ENCODE data around the gene DOK7.

The DOK7 gene

DNA sequence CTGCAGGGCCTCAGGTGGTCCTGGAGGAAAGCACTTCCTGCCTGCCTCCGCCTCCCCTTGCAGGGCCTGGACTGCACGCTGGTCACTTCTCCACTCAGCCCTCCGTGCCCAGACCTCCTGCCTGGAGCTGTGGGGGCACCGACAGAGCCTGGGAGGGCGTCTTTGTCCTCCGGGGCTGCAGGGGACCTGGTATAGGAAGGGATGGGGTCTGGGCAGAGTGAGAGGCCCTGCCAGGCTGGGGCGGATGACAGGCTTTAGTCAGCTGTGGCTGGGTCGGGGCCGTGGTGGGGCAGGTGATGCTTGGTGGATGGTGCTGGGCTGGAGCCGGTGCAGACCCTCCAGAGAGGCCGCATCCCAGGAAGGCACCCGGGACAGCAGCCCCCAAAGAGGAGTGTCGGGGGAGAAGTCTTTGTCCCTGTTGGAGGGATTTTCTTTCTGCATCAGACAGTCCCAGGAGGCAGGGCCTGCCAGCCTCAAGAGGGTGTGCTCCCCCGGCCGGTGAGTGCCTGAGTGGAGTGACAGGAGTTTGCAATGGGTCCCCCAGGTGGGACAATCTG lies 1.3 kb downstream of the DOK7 start:
- no peak for DNase-seq

DNA sequence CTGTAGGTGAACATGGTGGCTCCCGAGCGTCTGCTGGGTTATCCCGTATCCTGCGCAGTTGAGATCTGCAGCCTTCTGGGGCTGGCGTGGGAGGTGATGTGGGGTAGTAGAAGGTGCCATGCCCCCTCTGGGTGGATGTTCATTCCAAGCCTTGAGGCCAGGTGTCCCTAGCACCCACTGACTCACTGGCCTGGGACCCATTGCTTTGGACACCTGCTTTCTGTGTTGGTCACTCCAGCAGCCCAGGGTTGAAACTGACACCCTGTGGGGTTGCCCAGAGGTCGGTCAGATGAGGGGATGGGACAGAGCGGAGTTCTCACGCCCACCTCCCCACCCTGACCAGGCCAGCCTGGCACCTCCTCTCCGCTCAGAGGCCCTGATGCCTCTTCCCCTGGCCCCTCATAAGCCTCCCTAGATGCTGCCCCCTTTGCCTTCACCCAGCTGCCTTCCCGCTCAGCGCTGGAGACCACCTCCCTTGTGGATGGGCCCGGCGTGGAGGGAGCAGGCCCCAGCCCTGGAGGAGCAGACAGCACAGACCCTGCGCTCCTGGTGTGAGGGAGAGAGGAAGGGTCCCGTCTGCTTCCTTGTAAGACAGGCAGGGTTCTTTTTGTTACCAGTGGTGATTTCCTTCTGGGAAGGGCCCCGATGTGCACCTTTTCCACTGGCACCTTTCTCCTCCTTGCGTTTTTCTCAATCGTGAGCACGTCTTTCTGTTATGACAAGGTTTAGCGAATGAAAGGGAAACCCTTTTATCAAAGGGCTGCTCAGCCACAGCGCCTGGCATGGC lies 2.0 kb downstream of the DOK7 start:
- no peak for DNase-seq

DNA sequence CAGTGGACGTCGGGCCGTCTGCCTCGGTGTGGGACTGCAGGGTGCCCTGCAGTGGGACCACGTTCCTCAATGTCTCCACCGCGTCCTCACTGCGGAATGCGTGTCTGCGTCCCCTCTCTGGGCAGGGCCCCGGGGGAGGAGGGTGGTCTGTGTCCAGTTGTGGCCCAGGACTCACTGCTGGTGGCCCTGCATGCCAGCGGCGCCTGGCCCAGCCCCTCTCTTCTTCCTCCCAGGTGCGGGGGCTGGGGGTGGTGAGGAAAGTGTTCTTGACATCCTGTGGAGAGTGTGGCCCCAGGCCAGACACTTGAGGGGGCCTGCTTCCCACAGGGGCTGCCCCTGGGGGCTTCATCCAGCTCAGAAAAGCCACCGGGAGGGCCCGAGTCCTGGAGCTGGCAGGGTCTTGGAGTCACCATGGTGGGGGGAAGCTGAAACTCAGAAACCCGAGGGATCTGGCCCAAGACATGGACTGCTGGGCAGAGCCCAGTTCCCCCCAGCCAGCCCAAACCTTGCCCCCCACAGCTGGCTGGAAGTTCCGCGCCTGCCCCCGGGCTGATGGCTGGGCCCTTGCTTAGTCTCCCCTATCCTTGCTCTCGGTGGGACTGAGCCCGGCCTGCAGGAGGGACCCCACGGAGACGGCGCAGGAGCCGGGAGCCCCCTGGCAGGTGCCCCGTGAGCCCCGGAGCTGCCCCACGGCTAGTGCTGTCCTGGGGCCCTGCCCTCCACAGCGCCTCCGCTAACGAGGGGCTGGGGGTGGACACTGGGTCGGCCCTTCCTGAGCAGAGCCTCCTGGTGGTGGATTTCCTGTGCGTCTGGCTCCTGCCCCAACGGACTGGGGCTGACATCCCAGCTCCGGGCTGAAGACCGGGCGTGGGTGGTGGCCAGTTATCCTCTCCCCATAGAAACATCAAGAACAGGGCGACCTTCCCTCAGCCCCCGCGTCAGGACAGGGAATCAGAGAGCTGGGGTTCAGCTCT lies 2.9 kb downstream of the DOK7 start:
- no peak for DNase-seq

DNA sequence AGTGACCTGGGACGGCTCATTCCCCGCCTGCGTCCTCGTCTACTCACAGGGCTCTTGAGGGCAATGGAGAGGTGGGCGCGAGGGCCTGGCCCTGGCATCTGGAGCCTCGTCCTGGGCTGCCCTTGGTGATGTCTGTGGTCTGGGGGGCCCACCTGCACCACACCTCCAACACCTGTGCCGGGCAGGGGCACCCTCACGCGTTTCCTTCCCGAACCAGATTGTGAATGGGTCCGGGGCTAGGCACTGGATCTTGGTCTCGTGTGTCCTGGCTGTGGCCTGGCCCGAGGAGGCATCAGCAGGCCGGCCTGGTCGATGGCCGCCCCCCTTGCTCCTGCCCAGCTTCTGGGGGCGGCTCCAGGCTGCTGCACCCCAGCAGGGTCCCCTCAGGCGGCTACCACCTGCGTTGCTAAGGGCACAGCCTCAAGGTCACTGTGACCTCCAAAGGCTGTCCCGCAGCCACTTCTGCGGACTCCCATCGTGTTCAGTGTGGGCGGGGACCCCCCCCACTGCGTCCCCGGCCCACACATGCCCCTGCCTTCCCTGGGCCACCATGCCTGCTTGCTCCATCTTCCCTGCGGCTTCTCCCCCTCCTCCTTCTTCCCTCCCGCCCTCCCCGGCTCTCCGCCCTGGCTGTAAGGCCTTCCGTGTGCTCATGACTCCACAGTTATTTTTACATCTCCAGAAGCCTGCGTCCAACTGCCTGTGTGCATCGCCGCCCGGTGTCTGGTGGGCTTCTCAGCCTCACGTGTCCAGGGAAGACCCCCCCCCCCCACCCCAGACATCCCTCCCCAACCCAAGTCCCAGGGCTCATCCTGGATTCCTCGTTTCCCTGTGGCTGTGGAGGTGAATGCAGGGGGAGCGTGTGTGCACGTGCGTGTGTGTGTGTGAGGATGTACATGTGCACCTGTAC lies 3.8 kb downstream of the DOK7 start:
- no peak for DNase-seq

DNA sequence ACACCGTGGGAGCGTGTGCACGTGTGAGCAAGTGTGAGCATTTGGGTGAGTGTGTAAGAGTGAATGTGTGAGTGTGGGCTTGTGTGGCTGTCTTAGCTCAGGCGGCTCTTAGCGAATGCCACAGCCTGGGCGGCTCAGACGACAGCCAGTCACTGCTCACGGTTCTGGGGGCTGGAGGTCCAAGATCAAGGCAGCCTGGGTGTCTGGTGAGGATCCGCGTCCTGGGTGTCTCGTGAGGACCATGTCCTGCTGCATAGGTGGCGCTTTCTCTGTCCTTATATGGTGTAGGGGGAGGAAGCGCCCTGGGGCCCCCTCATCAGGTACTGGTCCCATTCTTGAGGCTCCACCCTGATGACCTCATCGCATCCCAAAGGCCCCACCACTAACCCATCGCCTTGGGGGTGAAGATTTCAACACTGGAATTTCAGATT lies 4.5 kb downstream of the DOK7 start:
- no peak for DNase-seq

DNA sequence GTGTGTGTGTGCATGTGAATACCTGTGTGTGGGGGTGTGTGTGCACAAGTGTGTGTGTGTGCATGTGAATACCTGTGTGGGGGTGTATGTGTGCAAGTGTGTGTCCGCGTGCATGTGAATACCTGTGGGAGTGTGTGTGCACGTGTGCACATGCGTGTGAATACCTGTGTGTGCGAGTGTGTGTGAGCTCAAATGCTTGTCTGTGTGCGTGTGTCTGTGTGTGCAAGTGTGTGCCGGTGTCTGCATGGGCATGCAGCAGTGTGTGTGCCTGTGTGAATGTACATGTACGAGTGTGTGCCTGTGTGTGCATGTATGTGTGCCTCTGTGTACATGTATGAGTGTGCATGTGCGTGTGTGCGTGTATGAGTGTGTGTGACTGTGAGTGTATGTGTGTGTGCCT lies 5.0 kb downstream of the DOK7 start:
- no peak for DNase-seq

DNA sequence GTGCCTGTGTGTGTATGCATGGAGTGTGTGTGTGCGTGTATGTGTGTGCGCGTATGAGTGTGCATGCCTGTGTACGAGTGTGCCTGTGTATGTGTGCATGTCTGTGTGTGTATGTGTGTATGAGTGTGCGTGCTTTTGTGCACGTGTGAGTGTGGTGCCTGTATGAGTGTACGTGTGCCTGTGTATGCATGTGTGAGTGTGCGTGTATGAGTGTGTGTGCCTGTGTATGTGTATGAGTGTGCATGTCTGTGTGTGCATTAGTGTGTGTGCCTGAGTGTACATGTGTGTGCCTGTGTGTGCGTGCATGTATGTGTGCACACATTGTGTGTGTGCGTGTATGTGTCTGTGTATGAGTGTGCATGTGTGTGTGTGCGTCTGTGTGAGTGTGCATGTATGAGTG lies 5.7 kb downstream of the DOK7 start:
- no peak for DNase-seq

DNA sequence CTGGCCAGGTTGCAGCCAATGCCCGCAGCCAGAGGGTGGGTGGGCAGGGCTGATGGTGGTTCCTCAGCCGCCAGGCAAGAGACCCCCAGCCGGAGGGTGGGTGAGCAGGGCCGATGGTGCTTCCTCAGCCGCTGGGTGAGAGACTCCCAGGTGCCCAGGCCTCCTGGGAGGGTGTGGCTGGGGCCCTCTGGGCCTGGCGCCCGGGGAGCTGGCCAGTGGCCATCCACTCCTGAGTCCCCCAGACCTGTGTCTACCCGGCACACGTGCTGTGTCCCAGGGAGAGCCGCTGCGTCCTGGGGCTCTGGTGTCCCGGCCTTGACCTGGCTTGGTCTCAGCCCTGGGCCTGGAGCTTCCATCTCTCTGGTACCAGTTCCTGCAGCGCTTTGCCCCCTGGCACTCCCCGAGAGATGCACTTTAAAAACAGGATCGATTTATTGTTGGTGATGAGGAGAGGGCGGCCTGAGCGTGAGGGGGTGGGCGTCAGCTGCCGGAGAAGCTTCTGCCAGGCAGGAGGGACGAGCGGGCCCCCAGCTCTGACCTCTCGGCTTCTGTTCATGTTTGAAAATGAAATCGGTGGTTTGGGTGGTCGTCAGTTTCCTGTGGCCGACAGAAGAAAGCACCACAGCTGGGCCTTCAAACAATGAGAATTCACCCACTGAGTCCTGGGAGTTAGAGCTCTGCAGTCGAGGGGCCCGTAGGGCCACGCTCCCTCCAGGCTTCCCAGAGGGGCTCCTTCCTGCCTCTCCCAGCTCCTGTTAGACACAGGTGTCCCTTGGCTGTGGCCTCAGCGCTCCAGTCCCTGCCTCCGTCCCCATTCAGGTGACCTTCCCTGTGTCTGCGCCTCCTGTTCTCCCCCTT lies 6.5 kb downstream of the DOK7 start:
- DNase-seq = no peak

DNA sequence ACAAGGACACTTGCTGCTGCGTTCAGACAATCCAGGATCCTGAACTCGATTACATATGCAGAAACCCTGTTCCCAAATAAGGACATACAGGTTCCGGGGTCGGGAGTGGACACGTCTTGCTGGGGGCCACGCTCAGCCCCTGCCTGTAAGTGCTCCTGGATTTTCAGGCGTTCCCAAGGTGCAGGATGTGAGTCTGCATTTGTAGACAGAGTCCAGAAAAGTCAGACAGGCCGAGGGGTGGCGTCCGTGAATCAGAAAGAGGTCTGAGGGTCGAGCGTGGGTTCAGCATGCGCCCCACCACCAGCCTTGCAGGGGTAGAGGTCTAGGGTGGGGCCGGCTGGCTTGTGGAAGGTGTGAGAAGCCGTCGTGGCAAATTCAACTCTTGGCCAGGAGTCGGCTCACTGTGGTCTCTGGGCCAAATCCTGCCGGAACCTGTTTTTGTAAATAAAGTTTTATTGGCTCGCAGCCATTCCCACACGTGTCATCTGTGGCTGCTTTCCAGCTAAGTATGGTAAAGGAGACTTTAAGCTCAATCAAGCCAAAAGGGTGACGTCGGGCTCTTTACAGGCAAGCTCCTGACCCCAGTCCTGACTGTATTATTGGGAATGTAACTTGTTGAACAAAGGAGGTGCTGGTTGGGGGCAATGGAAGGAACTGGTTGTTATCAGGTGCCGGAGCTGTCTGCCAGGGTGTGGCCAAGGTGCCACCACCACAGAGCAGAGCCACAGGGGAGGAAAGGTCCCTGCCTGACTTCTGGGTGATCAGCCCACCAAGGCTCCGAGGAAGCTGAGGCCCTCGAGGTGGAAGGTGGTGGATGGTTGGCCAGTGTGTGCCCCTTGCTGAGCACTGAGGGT lies 7.4 kb downstream of the DOK7 start:
- DNase-seq = no peak

DNA sequence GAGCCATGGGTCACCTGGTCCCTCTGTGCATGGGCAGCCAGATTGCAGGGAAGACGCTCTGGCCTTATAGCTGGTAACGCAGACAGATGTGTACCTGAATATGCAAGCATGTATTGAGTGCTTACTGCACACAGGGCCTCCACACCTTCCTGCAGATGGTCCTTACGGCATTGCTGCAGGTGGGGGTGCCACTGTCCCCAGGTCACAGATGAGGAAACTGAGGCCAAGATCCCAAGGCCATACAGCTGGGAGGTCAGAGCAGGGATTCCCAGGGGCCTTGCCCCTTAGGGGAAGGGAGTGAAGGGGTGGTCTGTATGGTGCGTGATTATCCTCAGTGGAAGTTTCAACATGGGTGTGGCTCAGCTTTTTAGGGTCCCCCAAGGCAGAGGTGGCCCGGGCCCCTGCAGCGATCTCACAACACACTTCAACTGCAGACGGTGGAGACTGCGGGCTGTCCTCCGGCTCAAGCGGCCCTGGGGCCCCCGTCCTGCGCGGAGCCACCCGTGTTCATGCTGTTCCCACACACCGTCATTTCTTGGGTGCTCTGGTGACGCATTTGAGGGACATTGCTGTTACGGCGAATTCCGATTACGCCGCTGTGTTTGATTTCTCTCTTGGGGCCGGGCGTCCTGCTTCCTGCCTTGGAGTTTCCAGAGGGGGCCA lies 8.1 kb downstream of the DOK7 start:
- no peak for DNase-seq

DNA sequence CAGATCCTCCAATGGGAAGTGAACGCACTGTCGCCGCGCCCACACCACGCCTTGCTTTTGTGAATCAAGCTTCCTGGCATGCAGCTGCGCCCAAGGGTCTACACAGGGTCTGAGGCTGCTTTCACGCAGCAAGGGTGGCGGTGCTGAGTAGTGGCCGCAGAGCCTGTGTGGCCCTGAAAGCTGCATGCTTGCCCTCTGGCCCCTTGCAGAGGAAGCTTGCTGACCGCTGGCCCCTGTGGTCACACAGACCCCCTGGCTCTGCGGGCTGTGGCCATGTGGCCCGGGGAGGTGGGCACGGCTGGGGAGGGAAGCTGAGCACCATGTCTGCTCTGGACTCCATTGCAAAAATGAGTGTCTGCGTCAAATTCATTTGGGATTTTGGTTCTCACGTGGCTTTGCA lies 8.8 kb downstream of the DOK7 start:
- no peak for DNase-seq

DNA sequence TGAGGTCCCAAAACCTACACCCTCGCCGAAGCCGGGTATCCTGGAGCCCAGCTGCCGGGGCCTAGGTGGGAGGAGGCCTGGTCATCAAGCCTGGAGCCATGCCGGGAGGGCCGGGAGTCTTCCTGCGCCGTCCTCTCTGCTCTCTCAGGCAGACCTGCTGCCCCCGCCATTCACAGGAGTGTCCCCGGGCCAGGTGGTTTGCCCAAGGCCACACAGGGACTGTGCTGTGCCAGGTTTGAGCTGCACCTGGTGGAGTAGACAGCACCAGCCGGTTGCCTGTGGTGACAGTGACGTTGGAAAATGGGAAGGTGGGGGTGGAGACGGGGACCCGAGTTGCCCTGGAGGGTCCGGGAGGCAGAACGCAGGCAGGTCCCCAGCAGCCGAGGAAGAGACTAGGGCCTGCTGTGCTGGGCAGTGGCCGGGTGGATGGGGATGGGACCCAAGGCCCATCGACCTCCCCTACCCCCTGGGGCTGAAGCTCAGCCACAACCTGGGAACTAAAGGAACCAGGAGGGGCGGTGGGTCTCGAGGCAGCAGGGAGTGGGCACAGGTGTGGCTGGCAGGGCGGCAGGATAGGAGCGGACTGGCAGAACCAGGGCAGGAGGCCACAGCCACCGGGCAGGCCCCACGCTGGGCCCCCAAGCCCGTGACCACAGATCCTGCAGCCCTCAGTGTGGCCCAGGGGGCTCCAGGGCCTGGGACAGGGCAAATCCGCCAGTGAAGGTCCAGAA lies 9.5 kb downstream of the DOK7 start:
- no peak for DNase-seq

DNA sequence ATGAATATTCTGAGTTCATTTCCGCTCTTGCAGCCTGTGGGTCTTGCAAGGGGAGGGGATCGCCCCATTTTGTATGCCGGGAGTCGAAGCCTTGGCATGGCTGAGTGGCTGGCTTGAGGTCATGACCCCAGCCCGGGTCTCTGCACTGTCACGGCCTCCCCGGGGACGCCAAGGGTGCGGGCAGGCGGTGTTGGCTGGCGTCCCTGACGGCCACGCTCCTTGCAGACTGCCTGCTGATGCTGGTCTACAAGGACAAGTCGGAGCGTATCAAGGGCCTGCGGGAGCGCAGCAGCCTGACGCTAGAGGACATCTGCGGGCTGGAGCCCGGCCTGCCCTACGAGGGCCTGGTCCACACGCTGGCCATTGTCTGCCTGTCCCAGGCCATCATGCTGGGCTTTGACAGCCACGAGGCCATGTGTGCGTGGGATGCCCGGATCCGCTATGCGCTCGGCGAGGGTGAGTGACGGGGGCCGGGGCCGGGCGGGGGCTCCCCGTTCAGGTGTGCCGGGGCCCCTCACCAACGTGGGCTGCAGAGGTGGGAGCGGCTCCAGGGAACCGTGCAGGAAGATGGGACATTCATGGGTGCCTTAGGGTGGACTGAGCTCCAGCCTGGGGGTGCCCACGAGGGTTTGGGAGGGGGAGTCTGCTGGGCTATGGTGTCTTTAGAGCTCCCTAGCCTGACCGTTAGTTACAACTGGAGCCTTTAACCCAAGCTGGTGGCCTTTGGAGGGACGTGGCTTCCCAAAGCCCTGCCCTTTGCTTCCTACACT lies 10.3 kb downstream of the DOK7 start:
- no peak for DNase-seq

DNA sequence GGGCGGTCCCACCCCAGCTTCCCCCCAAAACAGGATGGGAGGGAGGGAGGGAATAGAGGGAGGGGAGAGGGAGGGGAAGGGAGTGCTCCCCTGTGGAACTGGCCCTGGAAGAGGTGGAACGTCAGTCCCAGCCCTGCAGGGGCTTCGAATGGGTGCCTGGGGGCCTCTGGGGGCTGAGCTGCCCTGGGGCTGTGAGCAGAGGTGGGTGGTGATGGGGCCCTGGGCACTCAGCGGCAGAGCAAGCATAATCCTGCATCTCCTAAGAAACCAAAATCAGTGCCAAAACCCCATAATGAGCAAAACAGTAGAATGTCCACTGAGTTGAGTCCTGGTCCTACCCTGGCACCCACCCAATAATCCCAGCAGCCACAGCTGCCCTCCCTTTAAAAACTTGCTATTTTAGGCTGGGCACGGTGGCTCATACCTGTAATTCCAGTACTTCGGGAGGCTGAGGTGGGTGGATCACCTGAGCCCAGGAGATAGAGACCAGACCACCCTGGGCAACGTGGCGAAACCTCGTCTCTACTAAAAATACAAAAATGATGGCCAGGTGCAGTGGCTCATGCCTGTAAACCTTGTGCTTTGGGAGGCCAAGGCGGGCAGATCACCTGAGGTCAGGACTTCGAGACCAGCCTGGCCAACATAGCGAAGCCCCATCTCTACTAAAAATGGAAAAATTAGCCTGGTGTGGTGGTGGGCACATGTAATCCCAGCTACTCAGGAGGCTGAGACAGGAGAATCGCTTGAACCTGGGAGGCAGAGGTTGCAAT lies 11.1 kb downstream of the DOK7 start:
- no peak for DNase-seq

DNA sequence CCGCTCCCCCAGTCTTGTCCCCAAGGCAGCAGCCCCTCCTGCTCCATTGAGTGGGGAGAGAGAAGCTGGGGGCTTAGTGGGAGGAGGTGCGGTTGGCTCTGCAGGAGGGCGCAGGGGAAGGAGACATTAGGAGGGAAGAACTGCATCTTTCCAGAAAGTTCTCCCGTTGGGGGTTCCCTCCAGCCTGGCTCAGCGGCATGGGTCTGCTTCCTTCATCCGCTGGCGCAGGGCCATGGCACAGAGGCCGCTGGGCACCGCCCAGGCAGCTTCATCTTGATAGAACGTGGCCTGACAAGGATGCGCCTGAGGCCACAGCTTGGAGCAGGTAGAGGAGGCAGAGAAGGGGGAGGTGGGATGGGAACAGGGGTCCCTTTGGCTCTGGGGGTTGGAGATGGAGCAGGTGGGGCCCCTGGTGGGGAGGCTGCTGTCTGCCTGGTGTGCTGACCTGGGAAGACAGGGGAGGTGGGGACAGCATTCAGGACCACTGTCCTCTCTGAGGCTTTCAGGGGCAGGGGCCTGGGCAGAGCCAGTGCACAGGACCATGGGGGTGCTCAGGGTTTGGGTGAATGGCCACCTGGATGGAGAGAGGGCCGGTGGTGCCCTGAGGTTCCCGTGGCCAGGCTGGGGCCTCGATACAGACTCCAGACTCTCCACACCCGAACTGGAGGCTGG lies 12.1 kb downstream of the DOK7 start:
- DNase-seq = no peak

DNA sequence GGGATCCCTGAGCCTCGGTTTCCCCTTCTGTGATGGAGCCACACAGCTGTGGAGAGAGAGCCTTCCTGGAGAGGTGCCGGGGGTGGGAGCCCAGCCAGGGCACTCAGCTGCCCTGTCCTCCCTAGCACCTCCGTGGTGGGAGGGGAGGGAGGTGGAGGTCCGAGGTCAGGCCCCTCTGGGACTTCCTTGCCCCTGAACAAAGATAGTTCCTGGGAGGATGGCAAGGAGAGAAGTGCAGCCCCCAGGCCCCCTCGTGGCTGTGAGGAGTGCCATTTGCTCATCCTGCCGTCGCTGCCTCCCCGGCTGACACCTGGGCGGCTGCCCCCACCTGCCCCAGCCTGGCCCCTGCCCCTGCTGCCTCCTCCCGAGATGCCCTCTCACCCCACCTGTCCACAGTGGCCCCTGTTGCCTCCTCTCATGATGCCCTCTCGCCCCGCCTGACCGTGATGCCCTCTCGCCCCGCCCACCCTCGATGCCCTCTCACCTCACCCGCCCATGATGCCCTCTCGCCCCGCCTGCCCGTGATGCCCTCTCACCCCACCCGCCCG lies 12.7 kb downstream of the DOK7 start:
- no peak for DNase-seq

DNA sequence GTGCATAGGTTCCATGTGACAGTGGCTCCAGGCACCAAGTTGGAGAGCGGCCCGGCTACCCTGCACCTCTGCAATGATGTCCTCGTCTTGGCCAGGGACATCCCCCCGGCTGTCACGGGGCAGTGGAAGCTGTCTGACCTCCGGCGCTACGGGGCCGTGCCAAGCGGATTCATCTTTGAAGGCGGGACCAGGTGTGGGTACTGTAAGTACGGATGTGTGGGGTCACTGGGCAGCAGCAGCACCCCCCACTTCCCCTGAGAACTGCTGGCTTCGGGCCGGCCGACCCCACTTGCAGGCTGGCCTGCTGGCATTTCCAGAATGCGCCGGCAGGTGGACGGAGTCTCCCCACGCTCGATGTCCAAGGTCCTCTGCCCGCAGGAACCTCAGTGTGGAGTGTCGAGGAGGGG lies 13.2 kb downstream of the DOK7 start:
- no peak for DNase-seq

All from suppressor macrophage treated with lipopolysaccharide for 1 hour (primary cell).